T-helper 1 cell treated with Interleukin-12 subunit alpha and Interleukin-12 subunit beta and Interleukin-4 antibody, amounts not matched to agents 30 μg/mL and 1 μg/mL, for 36 hours (primary cell): Measurements from ENCODE around the gene FLVCR2.
"Not testable (repeated sequence)": the region's sequence is repeated elsewhere in the genome, so short reads cannot be mapped to it uniquely, and the experiment has no call there.

ENCODE experiments used
- H3K27ac Mint-ChIP-seq: one replicate; pipeline ENCODE4 v1.8.0; 2021; ENCODE audit warnings: mild to moderate bottlenecking, mixed read lengths
- H3K27me3 Mint-ChIP-seq: one replicate; pipeline ENCODE4 v1.8.0; 2021; ENCODE audit warnings: low read depth, mixed read lengths
- H3K36me3 Mint-ChIP-seq: one replicate; pipeline ENCODE4 v1.8.0; 2021; ENCODE audit warnings: low read depth, mixed read lengths
- H3K4me1 Mint-ChIP-seq: one replicate; pipeline ENCODE4 v1.8.0; 2021; ENCODE audit warnings: low read depth, mixed read lengths
- H3K4me3 Mint-ChIP-seq: one replicate; pipeline ENCODE4 v1.8.0; 2021; ENCODE audit warnings: mild to moderate bottlenecking, moderate library complexity, mixed read lengths
- H3K9me3 Mint-ChIP-seq: one replicate; pipeline ENCODE4 v1.8.0; 2021; ENCODE audit warnings: mixed read lengths

The FLVCR2 gene

GRCh38 chr14:75591987-75592575 is 13.7 kb downstream of the FLVCR2 start:
- H3K36me3 Mint-ChIP-seq = peaks cover 2% of the 10 kb centered on the region
- H3K27me3 Mint-ChIP-seq = no peaks in the 10 kb centered on the region
- no peaks in the 10 kb centered on the region for H3K4me1 Mint-ChIP-seq
- H3K4me3 Mint-ChIP-seq = no peak overlapping the region
- no peak overlapping the region for H3K27ac Mint-ChIP-seq
- no peaks in the 10 kb centered on the region for H3K9me3 Mint-ChIP-seq

- H3K36me3 Mint-ChIP-seq = peaks cover 2% of the 10 kb centered on the region
- no peaks in the 10 kb centered on the region for H3K9me3 Mint-ChIP-seq
- no peak overlapping the region for H3K27ac Mint-ChIP-seq
- no peak overlapping the region for H3K4me3 Mint-ChIP-seq
- no peaks in the 10 kb centered on the region for H3K4me1 Mint-ChIP-seq
- peaks cover 3% of the 10 kb centered on the region for H3K27me3 Mint-ChIP-seq
Measured at GRCh38 chr14:75595226-75595625, 16.8 kb downstream of the FLVCR2 start.

GRCh38 chr14:75597149-75597548 is 18.7 kb downstream of the FLVCR2 start:
- H3K4me3 Mint-ChIP-seq = no peak overlapping the region
- H3K36me3 Mint-ChIP-seq = peaks cover 2% of the 10 kb centered on the region
- H3K27me3 Mint-ChIP-seq = peaks cover 3% of the 10 kb centered on the region
- no peaks in the 10 kb centered on the region for H3K9me3 Mint-ChIP-seq
- peaks cover 2% of the 10 kb centered on the region for H3K4me1 Mint-ChIP-seq
- H3K27ac Mint-ChIP-seq = no peak overlapping the region

- not testable (repeated sequence) for H3K4me1 Mint-ChIP-seq, H3K36me3 Mint-ChIP-seq, H3K4me3 Mint-ChIP-seq, H3K9me3 Mint-ChIP-seq, H3K27ac Mint-ChIP-seq, H3K27me3 Mint-ChIP-seq
Measured at GRCh38 chr14:75600100-75600499, 21.7 kb downstream of the FLVCR2 start.

- H3K4me1 Mint-ChIP-seq, H3K27me3 Mint-ChIP-seq, H3K36me3 Mint-ChIP-seq, H3K27ac Mint-ChIP-seq, H3K9me3 Mint-ChIP-seq, H3K4me3 Mint-ChIP-seq: not testable (repeated sequence)
Measured at GRCh38 chr14:75601061-75601460, 22.6 kb downstream of the FLVCR2 start.

- Mint-ChIP-seq H3K27ac (no peak overlapping the region), H3K9me3 (peaks cover 4% of the 10 kb centered on the region), H3K4me1 (peaks cover 2% of the 10 kb centered on the region), H3K27me3 (peaks cover 3% of the 10 kb centered on the region), H3K36me3 (no peaks in the 10 kb centered on the region), H3K4me3 (no peak overlapping the region)
Measured at GRCh38 chr14:75602503-75602902, 24.1 kb downstream of the FLVCR2 start.

- Mint-ChIP-seq H3K36me3 (peaks cover 4% of the 10 kb centered on the region), H3K27ac (no peak overlapping the region), H3K27me3 (no peaks in the 10 kb centered on the region), H3K4me1 (peaks cover 2% of the 10 kb centered on the region), H3K4me3 (no peak overlapping the region), H3K9me3 (peaks cover 19% of the 10 kb centered on the region)
Measured at GRCh38 chr14:75604979-75605851, 26.8 kb downstream of the FLVCR2 start.

GRCh38 chr14:75605916-75606315 is 27.5 kb downstream of the FLVCR2 start:
- H3K4me1 Mint-ChIP-seq = no peaks in the 10 kb centered on the region
- peaks cover 4% of the 10 kb centered on the region for H3K36me3 Mint-ChIP-seq
- peaks cover 5% of the 10 kb centered on the region for H3K27me3 Mint-ChIP-seq
- no peak overlapping the region for H3K4me3 Mint-ChIP-seq
- H3K27ac Mint-ChIP-seq = no peak overlapping the region
- peaks cover 19% of the 10 kb centered on the region for H3K9me3 Mint-ChIP-seq

GRCh38 chr14:75607044-75607443 is 28.6 kb downstream of the FLVCR2 start:
- H3K9me3 Mint-ChIP-seq = peaks cover 19% of the 10 kb centered on the region
- no peak overlapping the region for H3K4me3 Mint-ChIP-seq
- H3K27me3 Mint-ChIP-seq = peaks cover 5% of the 10 kb centered on the region
- no peak overlapping the region for H3K27ac Mint-ChIP-seq
- H3K4me1 Mint-ChIP-seq = no peaks in the 10 kb centered on the region
- peaks cover 4% of the 10 kb centered on the region for H3K36me3 Mint-ChIP-seq

GRCh38 chr14:75607842-75608640 is 29.6 kb downstream of the FLVCR2 start:
- H3K27me3 Mint-ChIP-seq = peaks cover 5% of the 10 kb centered on the region
- no peaks in the 10 kb centered on the region for H3K4me1 Mint-ChIP-seq
- H3K9me3 Mint-ChIP-seq = peaks cover 24% of the 10 kb centered on the region
- no peak overlapping the region for H3K4me3 Mint-ChIP-seq
- H3K36me3 Mint-ChIP-seq = peaks cover 4% of the 10 kb centered on the region
- H3K27ac Mint-ChIP-seq = no peak overlapping the region

- Mint-ChIP-seq H3K27me3 (peaks cover 5% of the 10 kb centered on the region), H3K9me3 (peaks cover 27% of the 10 kb centered on the region), H3K36me3 (peaks cover 4% of the 10 kb centered on the region), H3K4me1 (no peaks in the 10 kb centered on the region), H3K27ac (no peak overlapping the region), H3K4me3 (no peak overlapping the region)
Measured at GRCh38 chr14:75609116-75609515, 30.7 kb downstream of the FLVCR2 start.

- Mint-ChIP-seq H3K9me3 (peaks cover 27% of the 10 kb centered on the region), H3K4me3 (no peak overlapping the region), H3K36me3 (peaks cover 5% of the 10 kb centered on the region), H3K4me1 (no peaks in the 10 kb centered on the region), H3K27me3 (peaks cover 5% of the 10 kb centered on the region), H3K27ac (no peak overlapping the region)
Measured at GRCh38 chr14:75609606-75610475, 31.4 kb downstream of the FLVCR2 start.

- no peaks in the 10 kb centered on the region for H3K4me1 Mint-ChIP-seq
- H3K27me3 Mint-ChIP-seq = peaks cover 5% of the 10 kb centered on the region
- peaks cover 5% of the 10 kb centered on the region for H3K36me3 Mint-ChIP-seq
- H3K9me3 Mint-ChIP-seq = peaks cover 27% of the 10 kb centered on the region
- no peak overlapping the region for H3K4me3 Mint-ChIP-seq
- H3K27ac Mint-ChIP-seq = no peak overlapping the region
Measured at GRCh38 chr14:75610834-75611233, 32.4 kb downstream of the FLVCR2 start.

GRCh38 chr14:75612157-75612556 is 33.7 kb downstream of the FLVCR2 start:
- Mint-ChIP-seq H3K27ac (no peak overlapping the region), H3K36me3 (peaks cover 5% of the 10 kb centered on the region), H3K4me3 (no peak overlapping the region), H3K27me3 (peaks cover 5% of the 10 kb centered on the region), H3K4me1 (no peaks in the 10 kb centered on the region), H3K9me3 (peaks cover 26% of the 10 kb centered on the region)
